Lower leg skin (tissue), 3 donors: ENCODE measurements around the gene RANBP6.

Source experiments
- POLR2A ChIP-seq, 2 donors: fragments of 450-650 bp; IDR thresholded peaks; one replicate each; pipeline ENCODE4 v1.6.1; 2016 to 2017; ENCODE audit warnings: antibody characterized with exemption in 2 of 2, mild to moderate bottlenecking in 1 of 2, moderate library complexity in 1 of 2
- TF ChIP-seq, protein P1 (sequence below), 3 donors: fragments of 450-650 bp; IDR thresholded peaks; one replicate each; pipeline ENCODE4 v1.5.1; 2016; ENCODE audit warnings: antibody characterized with exemption in 3 of 3, mild to moderate bottlenecking in 3 of 3, moderate library complexity in 2 of 3

DNA sequence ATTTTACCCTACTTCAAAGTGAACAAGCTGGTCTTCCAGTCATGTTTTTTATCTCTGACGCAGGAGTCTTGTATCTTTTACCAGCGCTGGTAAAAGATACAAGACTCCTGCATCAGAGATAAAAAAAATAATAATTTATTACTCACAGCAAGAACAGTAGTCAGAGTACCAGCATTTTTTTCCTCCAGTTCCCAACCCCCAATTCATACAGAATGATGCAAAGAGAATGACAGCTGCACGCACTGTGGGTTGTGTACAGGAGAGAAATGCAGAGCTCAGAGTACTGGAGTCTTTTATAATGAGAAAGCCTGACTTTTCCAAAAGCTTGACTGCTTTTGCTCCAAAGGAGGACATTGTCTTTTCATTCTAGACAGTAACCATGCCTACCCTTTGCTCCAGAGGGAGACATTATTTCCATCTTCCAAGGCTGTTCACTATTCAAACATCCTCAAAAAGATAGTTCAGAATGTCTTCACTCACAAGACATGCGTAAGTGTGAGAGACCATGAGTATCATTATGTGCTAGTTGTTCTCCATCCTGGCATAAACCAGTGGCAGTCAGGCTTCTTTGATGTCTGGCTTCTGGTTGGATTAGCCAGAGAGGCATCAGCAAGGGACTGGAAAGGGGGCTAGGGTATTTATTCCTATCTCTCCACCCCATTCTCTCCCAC is 14.3 kb upstream of the RANBP6 start:
- TF ChIP-seq, protein P1, sequence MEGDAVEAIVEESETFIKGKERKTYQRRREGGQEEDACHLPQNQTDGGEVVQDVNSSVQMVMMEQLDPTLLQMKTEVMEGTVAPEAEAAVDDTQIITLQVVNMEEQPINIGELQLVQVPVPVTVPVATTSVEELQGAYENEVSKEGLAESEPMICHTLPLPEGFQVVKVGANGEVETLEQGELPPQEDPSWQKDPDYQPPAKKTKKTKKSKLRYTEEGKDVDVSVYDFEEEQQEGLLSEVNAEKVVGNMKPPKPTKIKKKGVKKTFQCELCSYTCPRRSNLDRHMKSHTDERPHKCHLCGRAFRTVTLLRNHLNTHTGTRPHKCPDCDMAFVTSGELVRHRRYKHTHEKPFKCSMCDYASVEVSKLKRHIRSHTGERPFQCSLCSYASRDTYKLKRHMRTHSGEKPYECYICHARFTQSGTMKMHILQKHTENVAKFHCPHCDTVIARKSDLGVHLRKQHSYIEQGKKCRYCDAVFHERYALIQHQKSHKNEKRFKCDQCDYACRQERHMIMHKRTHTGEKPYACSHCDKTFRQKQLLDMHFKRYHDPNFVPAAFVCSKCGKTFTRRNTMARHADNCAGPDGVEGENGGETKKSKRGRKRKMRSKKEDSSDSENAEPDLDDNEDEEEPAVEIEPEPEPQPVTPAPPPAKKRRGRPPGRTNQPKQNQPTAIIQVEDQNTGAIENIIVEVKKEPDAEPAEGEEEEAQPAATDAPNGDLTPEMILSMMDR (IDR thresholded peaks at IDR 0.05): no peak
- TF ChIP-seq POLR2A (IDR thresholded peaks at IDR 0.05): no peak
